HepG2 (cell line): ENCODE results near the gene TOP2A. TPM values are rescaled to one million over a fixed set of nuclear protein-coding genes. Genes with fewer than 3 reads are reported as not detected.

ENCODE experiments used
- ARNTL ChIP-seq: sonication (generic); formaldehyde crosslinking; IDR thresholded peaks from 2 replicates; pipeline ENCODE4 v1.4.0; 2020; ENCODE audit warnings: mild to moderate bottlenecking, missing genetic modification reagents
- CCAR2 ChIP-seq: fragments of 200-400 bp; formaldehyde crosslinking; optimal IDR thresholded peaks from 2 replicates; pipeline ENCODE3; 2018; ENCODE audit warnings: low read depth, mild to moderate bottlenecking, low read length, moderate library complexity
- ERF ChIP-seq: IDR thresholded peaks from 2 replicates; pipeline ENCODE4 v1.6.1; 2018; ENCODE audit warnings: missing biosample characterization, missing genetic modification reagents
- ETV5 ChIP-seq: IDR thresholded peaks from 2 replicates; pipeline ENCODE4 v1.6.1; 2018; ENCODE audit warnings: missing biosample characterization, missing genetic modification reagents, inconsistent platforms, borderline replicate concordance
- HNRNPK ChIP-seq: fragments of 200-400 bp; formaldehyde crosslinking; IDR thresholded peaks from 2 replicates; pipeline ENCODE4 v1.6.1; 2018; ENCODE audit warnings: low read length, low read depth, moderate library complexity, mild to moderate bottlenecking; ENCODE audit not compliant: poor library complexity, severe bottlenecking
- HOXA7 ChIP-seq: sonication (generic); formaldehyde crosslinking; IDR thresholded peaks from 2 replicates; pipeline ENCODE4 v1.8.1; 2022; ENCODE audit warnings: mild to moderate bottlenecking, missing genetic modification reagents, moderate library complexity
- MEIS1 ChIP-seq: sonication (generic); formaldehyde crosslinking; IDR thresholded peaks from 2 replicates; pipeline ENCODE4 v1.9.0; 2021; ENCODE audit warnings: mild to moderate bottlenecking, missing genetic modification reagents, moderate library complexity, borderline replicate concordance
- YY1 ChIP-seq: IDR thresholded peaks from 2 replicates; pipeline ENCODE4 v1.6.1; 2011; ENCODE audit warnings: low read length, low read depth, moderate library complexity, mild to moderate bottlenecking; ENCODE audit not compliant: insufficient read depth, insufficient replicate concordance
- ZFP36L1 ChIP-seq: sonication (generic); formaldehyde crosslinking; IDR thresholded peaks from 2 replicates; pipeline ENCODE4 v1.8.0; 2022; ENCODE audit warnings: mild to moderate bottlenecking, missing genetic modification reagents, moderate library complexity
- ZNF329 ChIP-seq: sonication (generic); formaldehyde crosslinking; IDR thresholded peaks from 2 replicates; pipeline ENCODE4 v1.9.0; 2021; ENCODE audit warnings: low read depth, mild to moderate bottlenecking, missing genetic modification reagents
- ZNF75D ChIP-seq: sonication (generic); formaldehyde crosslinking; IDR thresholded peaks from 2 replicates; pipeline ENCODE4 v1.8.1; 2023; ENCODE audit warnings: missing genetic modification reagents, mild to moderate bottlenecking, borderline replicate concordance
- polyA plus RNA-seq, 8 experiments: library from polyadenylated mRNA; depleted of rRNA in 3 of 8; stranded (reverse) in 7 of 8; unstranded in 1 of 8; fragments of >200 nt; fragmentation: Illumina TruSeq in 4 of 8; extraction: Trizol in 4 of 8; gene quantifications; 2 replicates each; pipeline versions ENCODE4 v1.2.1 to v1.2.3, GENCODE V29; 2011 to 2016; ENCODE audit warnings: low read depth in 4 of 8, missing spikeins in 1 of 8, mixed read lengths in 1 of 8; ENCODE audit not compliant: insufficient read depth in 1 of 8
- total RNA-seq, 5 experiments: library from RNA; depleted of rRNA; stranded (reverse); fragments of >200 nt; fragmentation: Illumina TruSeq; extraction: Trizol; gene quantifications; 2 replicates each; pipeline ENCODE4 v1.2.3, GENCODE V29; 2016; ENCODE audit warnings: low read depth in 1 of 5
- TF ChIP-seq, protein P1 (sequence below): sonication (generic); formaldehyde crosslinking; IDR thresholded peaks from 2 replicates; pipeline ENCODE4 v1.5.0; 2020; ENCODE audit warnings: mild to moderate bottlenecking, missing genetic modification reagents
- TF ChIP-seq, protein P2 (sequence below): sonication (generic); formaldehyde crosslinking; IDR thresholded peaks from 2 replicates; pipeline ENCODE4 v1.5.0; 2020; ENCODE audit warnings: missing genetic modification reagents
- TF ChIP-seq, protein P3 (sequence below): sonication (generic); formaldehyde crosslinking; IDR thresholded peaks from 2 replicates; pipeline ENCODE4 v1.5.0; 2020; ENCODE audit warnings: mild to moderate bottlenecking, missing genetic modification reagents
- TF ChIP-seq, protein P4 (sequence below): sonication (generic); formaldehyde crosslinking; IDR thresholded peaks from 2 replicates; pipeline ENCODE4 v1.8.0; 2022; ENCODE audit warnings: missing genetic modification reagents, mild to moderate bottlenecking, borderline replicate concordance
- TF ChIP-seq, protein P5 (sequence below): sonication (generic); formaldehyde crosslinking; conservative IDR thresholded peaks from 2 replicates; pipeline ENCODE4 v1.4.0; 2020; ENCODE audit warnings: missing genetic modification reagents
- TF ChIP-seq, protein P6 (sequence below): sonication (generic); formaldehyde crosslinking; IDR thresholded peaks from 2 replicates; pipeline ENCODE4 v1.9.0; 2021; ENCODE audit warnings: missing genetic modification reagents, borderline replicate concordance

TOP2A gene
- total and polyA plus RNA-seq, 2 of the 13 experiments (the other 11 are each of a cell fraction or from before 2014, with no cell fraction given), result 108 to 327 TPM

DNA sequence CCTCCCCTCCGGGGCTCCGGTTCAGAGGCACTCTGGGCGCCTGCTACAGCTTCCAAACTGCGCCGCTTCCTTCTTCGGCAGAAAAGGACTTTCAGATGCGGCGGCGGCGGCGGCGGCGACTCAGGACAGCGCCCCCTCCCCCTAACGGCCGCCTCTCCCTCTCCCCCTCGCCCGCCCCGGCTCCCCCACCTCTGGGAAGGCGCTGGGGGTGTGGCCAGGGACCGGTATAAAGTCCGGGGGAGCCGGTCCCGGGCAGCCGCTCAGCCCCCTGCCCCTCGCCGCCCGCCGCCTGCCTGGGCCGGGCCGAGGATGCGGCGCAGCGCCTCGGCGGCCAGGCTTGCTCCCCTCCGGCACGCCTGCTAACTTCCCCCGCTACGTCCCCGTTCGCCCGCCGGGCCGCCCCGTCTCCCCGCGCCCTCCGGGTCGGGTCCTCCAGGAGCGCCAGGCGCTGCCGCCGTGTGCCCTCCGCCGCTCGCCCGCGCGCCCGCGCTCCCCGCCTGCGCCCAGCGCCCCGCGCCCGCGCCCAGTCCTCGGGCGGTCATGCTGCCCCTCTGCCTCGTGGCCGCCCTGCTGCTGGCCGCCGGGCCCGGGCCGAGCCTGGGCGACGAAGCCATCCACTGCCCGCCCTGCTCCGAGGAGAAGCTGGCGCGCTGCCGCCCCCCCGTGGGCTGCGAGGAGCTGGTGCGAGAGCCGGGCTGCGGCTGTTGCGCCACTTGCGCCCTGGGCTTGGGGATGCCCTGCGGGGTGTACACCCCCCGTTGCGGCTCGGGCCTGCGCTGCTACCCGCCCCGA lies 25.7 kb upstream of the TOP2A start, which contains the start of gene IGFBP4 (continued):
- TF ChIP-seq, protein P1, sequence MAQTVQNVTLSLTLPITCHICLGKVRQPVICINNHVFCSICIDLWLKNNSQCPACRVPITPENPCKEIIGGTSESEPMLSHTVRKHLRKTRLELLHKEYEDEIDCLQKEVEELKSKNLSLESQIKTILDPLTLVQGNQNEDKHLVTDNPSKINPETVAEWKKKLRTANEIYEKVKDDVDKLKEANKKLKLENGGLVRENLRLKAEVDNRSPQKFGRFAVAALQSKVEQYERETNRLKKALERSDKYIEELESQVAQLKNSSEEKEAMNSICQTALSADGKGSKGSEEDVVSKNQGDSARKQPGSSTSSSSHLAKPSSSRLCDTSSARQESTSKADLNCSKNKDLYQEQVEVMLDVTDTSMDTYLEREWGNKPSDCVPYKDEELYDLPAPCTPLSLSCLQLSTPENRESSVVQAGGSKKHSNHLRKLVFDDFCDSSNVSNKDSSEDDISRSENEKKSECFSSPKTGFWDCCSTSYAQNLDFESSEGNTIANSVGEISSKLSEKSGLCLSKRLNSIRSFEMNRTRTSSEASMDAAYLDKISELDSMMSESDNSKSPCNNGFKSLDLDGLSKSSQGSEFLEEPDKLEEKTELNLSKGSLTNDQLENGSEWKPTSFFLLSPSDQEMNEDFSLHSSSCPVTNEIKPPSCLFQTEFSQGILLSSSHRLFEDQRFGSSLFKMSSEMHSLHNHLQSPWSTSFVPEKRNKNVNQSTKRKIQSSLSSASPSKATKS (CRISPR knock-in tag), result no peak
- TF ChIP-seq HOXA7, result no peak
- TF ChIP-seq, protein P2, sequence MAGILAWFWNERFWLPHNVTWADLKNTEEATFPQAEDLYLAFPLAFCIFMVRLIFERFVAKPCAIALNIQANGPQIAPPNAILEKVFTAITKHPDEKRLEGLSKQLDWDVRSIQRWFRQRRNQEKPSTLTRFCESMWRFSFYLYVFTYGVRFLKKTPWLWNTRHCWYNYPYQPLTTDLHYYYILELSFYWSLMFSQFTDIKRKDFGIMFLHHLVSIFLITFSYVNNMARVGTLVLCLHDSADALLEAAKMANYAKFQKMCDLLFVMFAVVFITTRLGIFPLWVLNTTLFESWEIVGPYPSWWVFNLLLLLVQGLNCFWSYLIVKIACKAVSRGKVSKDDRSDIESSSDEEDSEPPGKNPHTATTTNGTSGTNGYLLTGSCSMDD (CRISPR knock-in tag), result no peak; the same call in none of the 2 replicates
- no peak for TF ChIP-seq CCAR2
- TF ChIP-seq ETV5 (CRISPR knock-in tag), result peak; percentile 48
- TF ChIP-seq YY1, result peak; percentile 74
- TF ChIP-seq ZNF329 (CRISPR knock-in tag), result peak; percentile 80; the same call in 1 of the 2 replicates
- no peak for TF ChIP-seq HNRNPK
- peak; percentile 67; the same call in 1 of the 2 replicates for TF ChIP-seq MEIS1 (CRISPR knock-in tag)
- no peak for TF ChIP-seq ARNTL
- TF ChIP-seq, protein P3, sequence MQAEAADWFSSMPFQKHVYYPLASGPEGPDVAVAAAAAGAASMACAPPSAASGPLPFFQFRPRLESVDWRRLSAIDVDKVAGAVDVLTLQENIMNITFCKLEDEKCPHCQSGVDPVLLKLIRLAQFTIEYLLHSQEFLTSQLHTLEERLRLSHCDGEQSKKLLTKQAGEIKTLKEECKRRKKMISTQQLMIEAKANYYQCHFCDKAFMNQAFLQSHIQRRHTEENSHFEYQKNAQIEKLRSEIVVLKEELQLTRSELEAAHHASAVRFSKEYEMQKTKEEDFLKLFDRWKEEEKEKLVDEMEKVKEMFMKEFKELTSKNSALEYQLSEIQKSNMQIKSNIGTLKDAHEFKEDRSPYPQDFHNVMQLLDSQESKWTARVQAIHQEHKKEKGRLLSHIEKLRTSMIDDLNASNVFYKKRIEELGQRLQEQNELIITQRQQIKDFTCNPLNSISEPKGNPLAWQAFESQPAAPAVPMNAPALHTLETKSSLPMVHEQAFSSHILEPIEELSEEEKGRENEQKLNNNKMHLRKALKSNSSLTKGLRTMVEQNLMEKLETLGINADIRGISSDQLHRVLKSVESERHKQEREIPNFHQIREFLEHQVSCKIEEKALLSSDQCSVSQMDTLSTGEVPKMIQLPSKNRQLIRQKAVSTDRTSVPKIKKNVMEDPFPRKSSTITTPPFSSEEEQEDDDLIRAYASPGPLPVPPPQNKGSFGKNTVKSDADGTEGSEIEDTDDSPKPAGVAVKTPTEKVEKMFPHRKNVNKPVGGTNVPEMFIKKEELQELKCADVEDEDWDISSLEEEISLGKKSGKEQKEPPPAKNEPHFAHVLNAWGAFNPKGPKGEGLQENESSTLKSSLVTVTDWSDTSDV, result peak; percentile 93
- TF ChIP-seq, protein P4, sequence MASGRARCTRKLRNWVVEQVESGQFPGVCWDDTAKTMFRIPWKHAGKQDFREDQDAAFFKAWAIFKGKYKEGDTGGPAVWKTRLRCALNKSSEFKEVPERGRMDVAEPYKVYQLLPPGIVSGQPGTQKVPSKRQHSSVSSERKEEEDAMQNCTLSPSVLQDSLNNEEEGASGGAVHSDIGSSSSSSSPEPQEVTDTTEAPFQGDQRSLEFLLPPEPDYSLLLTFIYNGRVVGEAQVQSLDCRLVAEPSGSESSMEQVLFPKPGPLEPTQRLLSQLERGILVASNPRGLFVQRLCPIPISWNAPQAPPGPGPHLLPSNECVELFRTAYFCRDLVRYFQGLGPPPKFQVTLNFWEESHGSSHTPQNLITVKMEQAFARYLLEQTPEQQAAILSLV (CRISPR knock-in tag), result peak; percentile 83
- TF ChIP-seq, protein P5, sequence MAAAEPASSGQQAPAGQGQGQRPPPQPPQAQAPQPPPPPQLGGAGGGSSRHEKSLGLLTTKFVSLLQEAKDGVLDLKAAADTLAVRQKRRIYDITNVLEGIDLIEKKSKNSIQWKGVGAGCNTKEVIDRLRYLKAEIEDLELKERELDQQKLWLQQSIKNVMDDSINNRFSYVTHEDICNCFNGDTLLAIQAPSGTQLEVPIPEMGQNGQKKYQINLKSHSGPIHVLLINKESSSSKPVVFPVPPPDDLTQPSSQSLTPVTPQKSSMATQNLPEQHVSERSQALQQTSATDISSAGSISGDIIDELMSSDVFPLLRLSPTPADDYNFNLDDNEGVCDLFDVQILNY (CRISPR knock-in tag), result peak; percentile 48; the same call in 1 of the 2 replicates
- peak; percentile 44; the same call in 1 of the 2 replicates for TF ChIP-seq ZFP36L1 (CRISPR knock-in tag)
- TF ChIP-seq ZNF75D (CRISPR knock-in tag), result no peak
- peak; percentile 71; the same call in 1 of the 2 replicates for TF ChIP-seq ERF (CRISPR knock-in tag)
- TF ChIP-seq, protein P6, sequence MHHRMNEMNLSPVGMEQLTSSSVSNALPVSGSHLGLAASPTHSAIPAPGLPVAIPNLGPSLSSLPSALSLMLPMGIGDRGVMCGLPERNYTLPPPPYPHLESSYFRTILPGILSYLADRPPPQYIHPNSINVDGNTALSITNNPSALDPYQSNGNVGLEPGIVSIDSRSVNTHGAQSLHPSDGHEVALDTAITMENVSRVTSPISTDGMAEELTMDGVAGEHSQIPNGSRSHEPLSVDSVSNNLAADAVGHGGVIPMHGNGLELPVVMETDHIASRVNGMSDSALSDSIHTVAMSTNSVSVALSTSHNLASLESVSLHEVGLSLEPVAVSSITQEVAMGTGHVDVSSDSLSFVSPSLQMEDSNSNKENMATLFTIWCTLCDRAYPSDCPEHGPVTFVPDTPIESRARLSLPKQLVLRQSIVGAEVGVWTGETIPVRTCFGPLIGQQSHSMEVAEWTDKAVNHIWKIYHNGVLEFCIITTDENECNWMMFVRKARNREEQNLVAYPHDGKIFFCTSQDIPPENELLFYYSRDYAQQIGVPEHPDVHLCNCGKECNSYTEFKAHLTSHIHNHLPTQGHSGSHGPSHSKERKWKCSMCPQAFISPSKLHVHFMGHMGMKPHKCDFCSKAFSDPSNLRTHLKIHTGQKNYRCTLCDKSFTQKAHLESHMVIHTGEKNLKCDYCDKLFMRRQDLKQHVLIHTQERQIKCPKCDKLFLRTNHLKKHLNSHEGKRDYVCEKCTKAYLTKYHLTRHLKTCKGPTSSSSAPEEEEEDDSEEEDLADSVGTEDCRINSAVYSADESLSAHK (CRISPR knock-in tag), result no peak
